ENCODE results near the gene SPOUT1. TPM values are rescaled to one million over a fixed set of nuclear protein-coding genes. Genes with fewer than 3 reads are reported as not detected.

The SPOUT1 gene
- total RNA-seq, 1 experiment from 2014 or later = 66.4 TPM

DNA sequence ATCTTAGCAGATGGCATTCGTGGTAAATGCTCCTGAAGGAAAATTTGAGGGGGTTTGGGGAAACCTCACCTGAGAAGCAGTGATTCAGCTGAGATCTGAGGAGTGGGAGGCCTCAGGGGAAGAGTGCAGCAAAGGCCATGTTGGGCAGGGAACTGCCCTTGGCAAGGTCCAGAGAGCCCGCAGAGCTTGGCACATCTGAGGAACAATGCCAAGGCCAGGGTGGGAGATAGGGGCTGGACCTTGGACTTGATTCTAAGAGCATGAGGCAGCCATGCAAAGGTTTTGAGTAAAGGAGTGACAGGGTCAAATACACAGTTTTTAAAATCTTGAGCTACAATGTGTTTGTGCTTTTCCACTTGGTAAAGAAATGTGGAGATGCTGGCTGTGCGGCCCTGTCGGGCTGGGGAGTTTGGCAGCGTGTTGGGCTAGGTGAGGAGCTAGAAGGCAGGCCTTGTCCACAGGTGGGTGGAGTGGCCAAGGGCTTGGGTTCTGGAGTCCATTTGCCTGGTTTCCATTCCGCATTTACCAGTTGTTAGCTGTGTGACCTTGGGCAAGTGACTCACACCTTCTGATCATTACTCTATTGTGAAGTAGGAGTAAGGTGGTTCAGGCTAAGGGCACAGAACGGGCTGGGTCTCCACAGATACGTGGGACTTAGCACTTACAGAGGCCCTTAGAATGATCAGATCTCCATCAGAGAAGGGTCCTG is 36.5 kb downstream of the SPOUT1 start:
- H3K27ac ChIP-seq (ENCODE audit: low read depth, low read length, poor library complexity, severe bottlenecking) = no peak overlapping the region
- peaks cover 23% of the 10 kb centered on the region for H3K36me3 ChIP-seq (ENCODE audit: insufficient read depth, low read length, poor library complexity, severe bottlenecking)
- POLR2A ChIA-PET (ENCODE audit: low non-redundant PET) = no interaction called here
- DNase-seq (ENCODE audit: low spot score) = no peak
- H3K27me3 ChIP-seq (replicated peaks; ENCODE audit: insufficient read depth, low read depth, low read length, poor library complexity) = no peaks in the 10 kb centered on the region
- H3K4me3 ChIP-seq (ENCODE audit: low read depth, low read length, poor library complexity, severe bottlenecking) = no peak overlapping the region
- no peaks in the 10 kb centered on the region for H3K9me3 ChIP-seq (ENCODE audit: low read depth, low read length, poor library complexity, severe bottlenecking)
- TF ChIP-seq EZH2 (IDR thresholded peaks at IDR 0.05; ENCODE audit: borderline replicate concordance, low read depth, low read length, poor library complexity, severe bottlenecking) (no peak), CTCF (conservative IDR thresholded peaks at IDR 0.05; ENCODE audit: low read depth, low read length) (no peak)
- intact Hi-C loops (cut with micrococcal nuclease; ENCODE audit: unreplicated experiment) = no loop called here
- no TSS peak for BruUV-seq (replicated peaks)
- no peaks in the 10 kb centered on the region for H3K4me1 ChIP-seq (ENCODE audit: insufficient read depth, low read length, poor library complexity, severe bottlenecking)
- CTCF ChIA-PET = no interaction called here

DNA sequence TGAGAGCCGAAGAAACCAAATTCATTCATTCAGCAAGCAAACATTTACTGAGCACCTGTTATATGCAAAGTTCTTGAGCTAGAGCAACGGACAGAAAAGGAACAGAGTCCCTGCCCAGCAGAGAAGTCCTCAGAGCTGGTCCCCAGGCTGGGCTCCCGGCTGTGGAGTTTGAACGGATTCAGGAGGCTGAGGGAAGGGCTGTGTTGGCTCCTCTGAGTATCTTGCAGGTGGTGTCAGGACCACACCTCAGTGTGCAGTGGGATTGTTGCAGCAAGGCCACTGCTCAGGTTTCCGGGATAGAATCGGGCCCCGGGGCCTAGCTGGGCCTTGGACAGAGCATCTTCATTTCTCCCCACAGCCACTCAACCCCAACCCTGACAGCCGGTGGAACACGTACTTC is 37.5 kb downstream of the SPOUT1 start:
- Histone ChIP-seq H3K36me3 (ENCODE audit: insufficient read depth, low read length, poor library complexity, severe bottlenecking) (peaks cover 14% of the 10 kb centered on the region), H3K27ac (ENCODE audit: low read depth, low read length, poor library complexity, severe bottlenecking) (no peak overlapping the region), H3K27me3 (replicated peaks; ENCODE audit: insufficient read depth, low read depth, low read length, poor library complexity) (no peaks in the 10 kb centered on the region), H3K9me3 (ENCODE audit: low read depth, low read length, poor library complexity, severe bottlenecking) (no peaks in the 10 kb centered on the region), H3K4me1 (ENCODE audit: insufficient read depth, low read length, poor library complexity, severe bottlenecking) (no peaks in the 10 kb centered on the region), H3K4me3 (ENCODE audit: low read depth, low read length, poor library complexity, severe bottlenecking) (no peak overlapping the region)
- ChIA-PET CTCF (interaction anchor here (0.5 kb wide), 1 partner anchor 26 kb away, joined by 5 read pairs; no protein-coding TSS in a partner anchor), POLR2A (ENCODE audit: low non-redundant PET) (no interaction called here)
- no peak for DNase-seq (ENCODE audit: low spot score)
- no TSS peak for BruUV-seq (replicated peaks)
- intact Hi-C loops (cut with micrococcal nuclease; ENCODE audit: unreplicated experiment) = no loop called here
- TF ChIP-seq EZH2 (IDR thresholded peaks at IDR 0.05; ENCODE audit: borderline replicate concordance, low read depth, low read length, poor library complexity, severe bottlenecking) = no peak
- no peak for TF ChIP-seq CTCF (conservative IDR thresholded peaks at IDR 0.05; ENCODE audit: low read depth, low read length)

DNA sequence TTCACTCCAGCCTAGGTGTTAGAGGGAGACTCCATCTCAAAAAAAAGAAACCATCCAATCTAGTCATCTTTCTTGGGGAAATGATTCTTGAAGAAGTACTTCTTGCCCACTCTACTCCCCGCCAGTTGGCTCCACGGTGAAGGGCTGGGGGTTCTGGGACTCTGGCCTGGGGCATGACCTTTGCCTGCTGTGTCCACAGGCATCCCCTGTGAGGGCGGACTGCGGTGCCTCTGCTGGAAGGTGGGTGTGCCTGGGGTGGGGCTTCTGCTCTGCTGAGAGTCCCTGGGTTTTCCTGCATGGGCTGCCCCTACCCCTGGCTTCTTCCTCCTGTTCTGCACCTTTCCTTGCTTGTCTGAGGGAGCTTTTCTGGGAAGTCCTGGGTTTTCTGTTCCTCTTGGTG is 39.1 kb downstream of the SPOUT1 start:
- Histone ChIP-seq H3K27me3 (replicated peaks; ENCODE audit: insufficient read depth, low read depth, low read length, poor library complexity) (no peaks in the 10 kb centered on the region), H3K27ac (ENCODE audit: low read depth, low read length, poor library complexity, severe bottlenecking) (no peak overlapping the region), H3K4me1 (ENCODE audit: insufficient read depth, low read length, poor library complexity, severe bottlenecking) (no peaks in the 10 kb centered on the region), H3K4me3 (ENCODE audit: low read depth, low read length, poor library complexity, severe bottlenecking) (no peak overlapping the region), H3K9me3 (ENCODE audit: low read depth, low read length, poor library complexity, severe bottlenecking) (no peaks in the 10 kb centered on the region), H3K36me3 (ENCODE audit: insufficient read depth, low read length, poor library complexity, severe bottlenecking) (peaks cover 10% of the 10 kb centered on the region)
- intact Hi-C loops (cut with micrococcal nuclease; ENCODE audit: unreplicated experiment) = no loop called here
- CTCF ChIA-PET = no interaction called here
- POLR2A ChIA-PET (ENCODE audit: low non-redundant PET) = interaction anchor here (0.6 kb wide), 1 partner anchor 12 kb away, joined by 3 read pairs; no protein-coding TSS in a partner anchor
- TF ChIP-seq EZH2 (IDR thresholded peaks at IDR 0.05; ENCODE audit: borderline replicate concordance, low read depth, low read length, poor library complexity, severe bottlenecking) = no peak
- no peak for TF ChIP-seq CTCF (conservative IDR thresholded peaks at IDR 0.05; ENCODE audit: low read depth, low read length)
- no TSS peak for BruUV-seq (replicated peaks)
- DNase-seq (ENCODE audit: low spot score) = no peak
